CD4-positive, alpha-beta memory T cell (primary cell): ENCODE measurements around the gene MAP2K3. TPM values are rescaled to one million over a fixed set of nuclear protein-coding genes. Genes with fewer than 3 reads are reported as not detected.

Experiments
- CTCF ChIA-PET: fragments of 350-600 bp; sonication (Branson Sonifier 250); formaldehyde crosslinking; loops from one replicate; lab custom pipeline; 2021; ENCODE audit warnings: inconsistent platforms; ENCODE audit not compliant: partially characterized antibody; lab: Charles Lee
- POLR2A ChIA-PET: fragments of 350-600 bp; sonication (Branson Sonifier 250); formaldehyde crosslinking; loops from one replicate; lab custom pipeline; 2021; ENCODE audit not compliant: partially characterized antibody; lab: Charles Lee
- DNase-seq, 5 donors: peaks; one replicate each; pipeline versions ENCODE4 v3.0.0 to v3.0.0-alpha.2; 2020 to 2022; ENCODE audit warnings: mixed read lengths in 1 of 5
- H3K27ac ChIP-seq: one replicate; pipeline ENCODE4 v1.7.0; 2013; ENCODE audit warnings: low read depth, low read length
- H3K27me3 ChIP-seq: 2 replicates; pipeline ENCODE4 v1.7.0; 2013; ENCODE audit warnings: mild to moderate bottlenecking, low read length, moderate library complexity; ENCODE audit not compliant: insufficient read depth
- H3K36me3 ChIP-seq: 2 replicates; pipeline ENCODE4 v1.7.0; 2013; ENCODE audit warnings: mild to moderate bottlenecking, low read length, moderate library complexity; ENCODE audit not compliant: insufficient read depth
- H3K4me1 ChIP-seq: 2 replicates; pipeline ENCODE4 v1.7.0; 2013; ENCODE audit warnings: mild to moderate bottlenecking, low read length, moderate library complexity; ENCODE audit not compliant: insufficient read depth
- H3K4me3 ChIP-seq, 2 donors: one replicate each; pipeline ENCODE4 v1.7.0; 2013; ENCODE audit warnings: low read length in 2 of 2, mild to moderate bottlenecking in 1 of 2
- H3K9me3 ChIP-seq, 2 donors: one replicate each; pipeline ENCODE4 v1.7.0; 2013; ENCODE audit warnings: low read length in 2 of 2, control low read depth in 1 of 2; ENCODE audit not compliant: control insufficient read depth in 1 of 2
- H3K27ac Mint-ChIP-seq, 7 donors: one replicate each; pipeline ENCODE4 v1.8.0; 2020 to 2021; ENCODE audit warnings: mixed read lengths in 7 of 7, mild to moderate bottlenecking in 6 of 7, inconsistent platforms in 3 of 7, moderate library complexity in 3 of 7
- H3K27me3 Mint-ChIP-seq, 2 donors: one replicate each; pipeline ENCODE4 v1.8.0; 2020 to 2021; ENCODE audit warnings: mixed read lengths in 2 of 2
- H3K36me3 Mint-ChIP-seq, 2 donors: one replicate each; pipeline ENCODE4 v1.8.0; 2020 to 2021; ENCODE audit warnings: mixed read lengths in 2 of 2, inconsistent platforms in 1 of 2, mild to moderate bottlenecking in 1 of 2
- H3K4me1 Mint-ChIP-seq, 4 donors: one replicate each; pipeline ENCODE4 v1.8.0; 2020 to 2021; ENCODE audit warnings: mixed read lengths in 4 of 4, mild to moderate bottlenecking in 1 of 4
- H3K4me3 Mint-ChIP-seq, 8 donors: one replicate each; pipeline ENCODE4 v1.8.0; 2020 to 2021; ENCODE audit warnings: mixed read lengths in 8 of 8, mild to moderate bottlenecking in 7 of 8, moderate library complexity in 6 of 8, inconsistent platforms in 3 of 8
- H3K9me3 Mint-ChIP-seq, 8 donors: one replicate each; pipeline ENCODE4 v1.8.0; 2020 to 2021; ENCODE audit warnings: mixed read lengths in 8 of 8, mild to moderate bottlenecking in 5 of 8, inconsistent platforms in 3 of 8, moderate library complexity in 1 of 8
- intact Hi-C: fragments of 100-400 bp; cut with micrococcal nuclease; formaldehyde crosslinking; loops from one replicate; pipeline ENCODE4 v1.15.1; 2023
- polyA plus RNA-seq, 2 donors: library from polyadenylated mRNA; unstranded; fragments of 300-500 nt; fragmentation: Illumina TruSeq; gene quantifications; one replicate each; pipeline ENCODE4 v1.2.3, GENCODE V29; 2021
- total RNA-seq, 2 experiments: library from RNA; stranded (reverse); gene quantifications; one replicate each; pipeline ENCODE4 v1.2.3, GENCODE V29; 2021

The MAP2K3 gene
- total and polyA plus RNA-seq, 4 experiments from 2014 or later, result 48.5 to 88.9 (median 57.9) TPM

- Mint-ChIP-seq H3K4me1 (peaks cover 0 to 9% (median 3%) of the 10 kb centered on the region in 4 donors), H3K4me3 (no peak overlapping the region), H3K27me3 (no peaks in the 10 kb centered on the region), H3K9me3 (no peaks in the 10 kb centered on the region), H3K36me3 (peaks cover 0 to 2% of the 10 kb centered on the region in 2 donors), H3K27ac (no peak overlapping the region)
- H3K36me3 ChIP-seq, result no peaks in the 10 kb centered on the region
- no peaks in the 10 kb centered on the region for H3K9me3 ChIP-seq
- H3K27me3 ChIP-seq, result no peaks in the 10 kb centered on the region
- H3K4me1 ChIP-seq, result no peaks in the 10 kb centered on the region
- POLR2A ChIA-PET, result no interaction called here
- CTCF ChIA-PET, result no interaction called here
- H3K4me3 ChIP-seq, result no peak overlapping the region
- DNase-seq, result no peak
- H3K27ac ChIP-seq, result no peak overlapping the region
- intact Hi-C loops, result no loop called here
Observed at GRCh38 chr17:21242780-21243515, 41.6 kb upstream of the MAP2K3 start.

- Mint-ChIP-seq H3K36me3 (peaks cover 0 to 2% of the 10 kb centered on the region in 2 donors), H3K27ac (no peak overlapping the region), H3K9me3 (no peaks in the 10 kb centered on the region), H3K4me1 (peaks cover 3 to 9% (median 4%) of the 10 kb centered on the region in 4 donors), H3K27me3 (no peaks in the 10 kb centered on the region), H3K4me3 (no peak overlapping the region)
- CTCF ChIA-PET, result no interaction called here
- Histone ChIP-seq H3K4me3 (no peak overlapping the region), H3K9me3 (no peaks in the 10 kb centered on the region), H3K27ac (no peak overlapping the region), H3K4me1 (no peaks in the 10 kb centered on the region), H3K27me3 (no peaks in the 10 kb centered on the region), H3K36me3 (no peaks in the 10 kb centered on the region)
- POLR2A ChIA-PET, result no interaction called here
- intact Hi-C loops, result no loop called here
- DNase-seq, result no peak
Observed at GRCh38 chr17:21243516-21244303, 40.8 kb upstream of the MAP2K3 start.

GRCh38 chr17:21245639-21246084, 38.8 kb upstream of the MAP2K3 start:
- POLR2A ChIA-PET, result interaction anchor here (1.1 kb wide), 1 partner anchor 12 kb away, joined by 4 read pairs; no protein-coding TSS in a partner anchor
- Mint-ChIP-seq H3K4me3 (no peak overlapping the region), H3K4me1 (peaks cover 9 to 20% (median 15%) of the 10 kb centered on the region in 4 donors), H3K27me3 (no peaks in the 10 kb centered on the region), H3K36me3 (peaks cover 0 to 2% of the 10 kb centered on the region in 2 donors), H3K9me3 (no peaks in the 10 kb centered on the region), H3K27ac (peak overlapping the region in 4 of 7 donors; percentile 21 to 61 (median 44))
- DNase-seq, result no peak
- H3K9me3 ChIP-seq, result no peaks in the 10 kb centered on the region
- H3K4me3 ChIP-seq, result no peak overlapping the region
- no peaks in the 10 kb centered on the region for H3K36me3 ChIP-seq
- H3K27ac ChIP-seq, result no peak overlapping the region
- CTCF ChIA-PET, result no interaction called here
- intact Hi-C loops, result no loop called here
- H3K27me3 ChIP-seq, result no peaks in the 10 kb centered on the region
- no peaks in the 10 kb centered on the region for H3K4me1 ChIP-seq

GRCh38 chr17:21246698-21247097, 37.8 kb upstream of the MAP2K3 start:
- Histone ChIP-seq H3K4me3 (no peak overlapping the region), H3K27ac (no peak overlapping the region), H3K4me1 (peaks cover 8% of the 10 kb centered on the region), H3K36me3 (no peaks in the 10 kb centered on the region), H3K9me3 (no peaks in the 10 kb centered on the region), H3K27me3 (no peaks in the 10 kb centered on the region)
- ChIA-PET CTCF (no interaction called here), POLR2A (interaction anchor here (1.1 kb wide), 1 partner anchor 13 kb away, joined by 4 read pairs; no protein-coding TSS in a partner anchor)
- H3K4me1 Mint-ChIP-seq, result peaks cover 10 to 28% (median 21%) of the 10 kb centered on the region in 4 donors
- no peaks in the 10 kb centered on the region for H3K9me3 Mint-ChIP-seq
- intact Hi-C loops, result no loop called here
- H3K36me3 Mint-ChIP-seq, result peaks cover 0 to 2% of the 10 kb centered on the region in 2 donors
- H3K27ac Mint-ChIP-seq, result peak overlapping the region in 3 of 7 donors; percentile 21 to 55 (median 29)
- DNase-seq, result no peak
- no peaks in the 10 kb centered on the region for H3K27me3 Mint-ChIP-seq
- H3K4me3 Mint-ChIP-seq, result no peak overlapping the region

GRCh38 chr17:21247552-21248258, 36.8 kb upstream of the MAP2K3 start:
- no peak overlapping the region for H3K4me3 ChIP-seq
- H3K4me1 ChIP-seq, result peaks cover 18% of the 10 kb centered on the region
- H3K27ac ChIP-seq, result no peak overlapping the region
- H3K4me1 Mint-ChIP-seq, result peaks cover 17 to 37% (median 28%) of the 10 kb centered on the region in 4 donors
- intact Hi-C loops, result no loop called here
- no peaks in the 10 kb centered on the region for H3K9me3 Mint-ChIP-seq
- POLR2A ChIA-PET, result no interaction called here
- H3K27me3 ChIP-seq, result no peaks in the 10 kb centered on the region
- no peak for DNase-seq
- H3K27me3 Mint-ChIP-seq, result no peaks in the 10 kb centered on the region
- no peak overlapping the region for H3K4me3 Mint-ChIP-seq
- H3K27ac Mint-ChIP-seq, result peak overlapping the region in 2 of 7 donors; percentile 36 to 81
- H3K36me3 ChIP-seq, result no peaks in the 10 kb centered on the region
- H3K9me3 ChIP-seq, result no peaks in the 10 kb centered on the region
- CTCF ChIA-PET, result no interaction called here
- no peaks in the 10 kb centered on the region for H3K36me3 Mint-ChIP-seq

- Mint-ChIP-seq H3K9me3 (no peaks in the 10 kb centered on the region), H3K36me3 (peaks cover 0 to 3% of the 10 kb centered on the region in 2 donors), H3K27ac (peak overlapping the region in 1 of 7 donors; percentile 17), H3K4me3 (no peak overlapping the region), H3K4me1 (peaks cover 17 to 42% (median 29%) of the 10 kb centered on the region in 4 donors), H3K27me3 (no peaks in the 10 kb centered on the region)
- CTCF ChIA-PET, result interaction anchor here (1.5 to 2.5 kb wide), 2 partner anchors 9 to 129 kb away, joined by 5 to 8 read pairs; no protein-coding TSS in a partner anchor
- no peaks in the 10 kb centered on the region for H3K36me3 ChIP-seq
- no peak overlapping the region for H3K27ac ChIP-seq
- POLR2A ChIA-PET, result interaction anchor here (0.7 kb wide), 1 partner anchor 238 kb away, joined by 3 read pairs; no protein-coding TSS in a partner anchor
- no peaks in the 10 kb centered on the region for H3K9me3 ChIP-seq
- no peak for DNase-seq
- no peak overlapping the region for H3K4me3 ChIP-seq
- intact Hi-C loops, result no loop called here
- H3K4me1 ChIP-seq, result peaks cover 20% of the 10 kb centered on the region
- H3K27me3 ChIP-seq, result no peaks in the 10 kb centered on the region
Observed at GRCh38 chr17:21248500-21248899, 36.0 kb upstream of the MAP2K3 start.
